H9 (cell line): Measurements from ENCODE around the gene SLC22A17. TPM values are rescaled to one million over a fixed set of nuclear protein-coding genes. Genes with fewer than 3 reads are reported as not detected.
A peak's percentile ranks its signal among the peaks of the same experiment; 100 is the strongest.

Experiments
- DNase-seq: peaks from one replicate; pipeline ENCODE4 v3.0.0-alpha.2; 2017
- H2AFZ ChIP-seq: one replicate; pipeline ENCODE4 v1.6.1; 2013; ENCODE audit warnings: mild to moderate bottlenecking, low read length, control low read depth, moderate library complexity
- H2AK5ac ChIP-seq: 2 replicates; pipeline ENCODE4 v1.6.1; 2013; ENCODE audit warnings: low read length, control low read depth, mixed read lengths; ENCODE audit not compliant: insufficient read length
- H2BK120ac ChIP-seq: one replicate; pipeline ENCODE4 v1.6.1; 2013; ENCODE audit warnings: low read depth, mild to moderate bottlenecking, low read length, control low read depth, inconsistent platforms; ENCODE audit not compliant: poor library complexity, severe bottlenecking
- H2BK12ac ChIP-seq: 2 replicates; pipeline ENCODE4 v1.6.1; 2013; ENCODE audit warnings: low read length, control low read depth, mixed read lengths, low read depth; ENCODE audit not compliant: insufficient read length
- H2BK15ac ChIP-seq: 2 replicates; pipeline ENCODE4 v1.6.1; 2013; ENCODE audit warnings: low read depth, low read length, control low read depth
- H2BK20ac ChIP-seq: one replicate; pipeline ENCODE4 v1.6.1; 2013; ENCODE audit warnings: low read depth, mild to moderate bottlenecking, low read length, control low read depth, inconsistent platforms; ENCODE audit not compliant: poor library complexity, severe bottlenecking
- H2BK5ac ChIP-seq: 2 replicates; pipeline ENCODE4 v1.6.1; 2013; ENCODE audit warnings: low read length, control low read depth, mixed read lengths; ENCODE audit not compliant: insufficient read length
- H3K14ac ChIP-seq: 2 replicates; pipeline ENCODE4 v1.6.1; 2013; ENCODE audit warnings: low read length, control low read depth; ENCODE audit not compliant: insufficient read depth
- H3K18ac ChIP-seq: 2 replicates; pipeline ENCODE4 v1.6.1; 2013; ENCODE audit warnings: low read depth, mild to moderate bottlenecking, mixed read lengths, low read length, control low read depth; ENCODE audit not compliant: insufficient read length
- H3K23ac ChIP-seq: 2 replicates; pipeline ENCODE4 v1.6.1; 2013; ENCODE audit warnings: low read length, control low read depth, mixed read lengths, low read depth; ENCODE audit not compliant: insufficient read length
- H3K23me2 ChIP-seq: 2 replicates; pipeline ENCODE4 v1.6.1; 2013; ENCODE audit warnings: low read depth, mild to moderate bottlenecking, mixed read lengths, low read length, control low read depth; ENCODE audit not compliant: insufficient read length, poor library complexity, severe bottlenecking
- H3K27ac ChIP-seq: 2 replicates; pipeline ENCODE4 v1.5.1; 2013; ENCODE audit warnings: low read length, control low read depth, mixed read lengths, low read depth; ENCODE audit not compliant: insufficient read length
- H3K27me3 ChIP-seq: 2 replicates; pipeline ENCODE4 v1.6.1; 2013; ENCODE audit warnings: low read length, control low read depth, inconsistent platforms; ENCODE audit not compliant: insufficient read depth
- H3K4ac ChIP-seq: 2 replicates; pipeline ENCODE4 v1.6.1; 2013; ENCODE audit warnings: low read depth, mild to moderate bottlenecking, control low read depth, inconsistent platforms, low read length, moderate library complexity
- H3K4me1 ChIP-seq: 2 replicates; pipeline ENCODE4 v1.6.1; 2013; ENCODE audit warnings: low read length, control low read depth, inconsistent platforms; ENCODE audit not compliant: insufficient read depth
- H3K4me2 ChIP-seq: 2 replicates; pipeline ENCODE4 v1.6.1; 2013; ENCODE audit warnings: low read length, control low read depth, mixed read lengths; ENCODE audit not compliant: insufficient read length, insufficient read depth
- H3K56ac ChIP-seq: 2 replicates; pipeline ENCODE4 v1.6.1; 2013; ENCODE audit warnings: low read depth, mild to moderate bottlenecking, mixed read lengths, low read length, control low read depth; ENCODE audit not compliant: insufficient read length
- H3K79me1 ChIP-seq: 2 replicates; pipeline ENCODE4 v1.6.1; 2013; ENCODE audit warnings: low read depth, mild to moderate bottlenecking, moderate library complexity, low read length, control low read depth, inconsistent platforms; ENCODE audit not compliant: insufficient read depth, poor library complexity, severe bottlenecking
- H3K79me2 ChIP-seq: 2 replicates; pipeline ENCODE4 v1.6.1; 2013; ENCODE audit warnings: low read length, control low read depth, inconsistent platforms; ENCODE audit not compliant: insufficient read depth
- H3K9ac ChIP-seq: 2 replicates; pipeline ENCODE4 v1.6.1; 2013; ENCODE audit warnings: low read length, control low read depth, mixed read lengths; ENCODE audit not compliant: insufficient read length; ENCODE audit errors: extremely low read depth
- H3K9me3 ChIP-seq: one replicate; pipeline ENCODE4 v1.6.1; 2013; ENCODE audit warnings: low read depth, low read length, inconsistent platforms; ENCODE audit not compliant: control insufficient read depth
- H3T11ph ChIP-seq: one replicate; pipeline ENCODE4 v1.6.1; 2013; ENCODE audit warnings: mild to moderate bottlenecking, low read length, control low read depth, inconsistent platforms
- H4K20me1 ChIP-seq: one replicate; pipeline ENCODE4 v1.6.1; 2013; ENCODE audit not compliant: control insufficient read depth, insufficient read length, insufficient read depth
- H4K5ac ChIP-seq: 2 replicates; pipeline ENCODE4 v1.6.1; 2013; ENCODE audit warnings: low read depth, mild to moderate bottlenecking, mixed read lengths, low read length, control low read depth; ENCODE audit not compliant: insufficient read length
- H4K8ac ChIP-seq: replicated peaks from 2 replicates; pipeline ENCODE4 v1.6.1; 2013; ENCODE audit warnings: low read length, control low read depth, mixed read lengths, low read depth; ENCODE audit not compliant: insufficient read length
- H4K91ac ChIP-seq: 2 replicates; pipeline ENCODE4 v1.6.1; 2013; ENCODE audit warnings: low read depth, mild to moderate bottlenecking, moderate library complexity, mixed read lengths, low read length, control low read depth; ENCODE audit not compliant: insufficient read length
- H3K27ac Mint-ChIP-seq, 3 experiments: 2 replicates in 2 of 3; 3 replicates in 1 of 3; pipeline ENCODE4 v1.8.0; 2020 to 2021; ENCODE audit warnings: mixed read lengths in 3 of 3, mild to moderate bottlenecking in 1 of 3, moderate library complexity in 1 of 3
- H3K27me3 Mint-ChIP-seq: 2 replicates; pipeline ENCODE4 v1.8.0; 2021; ENCODE audit warnings: low read depth, mild to moderate bottlenecking, moderate library complexity, mixed read lengths
- H3K36me3 Mint-ChIP-seq, 3 experiments: 2 replicates in 2 of 3; 3 replicates in 1 of 3; pipeline ENCODE4 v1.8.0; 2020 to 2021; ENCODE audit warnings: low read depth in 3 of 3, mixed read lengths in 3 of 3; ENCODE audit not compliant: insufficient read depth in 1 of 3
- H3K4me1 Mint-ChIP-seq, 2 experiments: 2 replicates each; pipeline ENCODE4 v1.8.0; 2020; ENCODE audit warnings: mixed read lengths in 2 of 2
- H3K4me3 Mint-ChIP-seq, 2 experiments: 2 replicates in 1 of 2; 3 replicates in 1 of 2; pipeline ENCODE4 v1.8.0; 2020 to 2021; ENCODE audit warnings: mild to moderate bottlenecking in 2 of 2, mixed read lengths in 2 of 2, moderate library complexity in 1 of 2
- H3K9me3 Mint-ChIP-seq, 2 experiments: 2 replicates in 1 of 2; 3 replicates in 1 of 2; pipeline ENCODE4 v1.8.0; 2020; ENCODE audit warnings: mild to moderate bottlenecking in 2 of 2, mixed read lengths in 2 of 2, moderate library complexity in 1 of 2
- WGBS: extraction: QIAGEN DNeasy Blood & Tissue Kit; methylation state at CpG from one replicate; pipeline ENCODE4 v1.1.7; 2013; ENCODE audit warnings: missing lambda C conversion rate, low lambda C conversion rate, mixed read lengths; ENCODE audit not compliant: insufficient read length; ENCODE audit errors: extremely low coverage; 5-methylcytosine and 5-hydroxymethylcytosine counted together
- total RNA-seq: library from RNA; stranded (reverse); gene quantifications from 2 replicates; pipeline ENCODE4 v1.2.1, GENCODE V29; 2021
- TF ChIP-seq, protein P1 (sequence below): fragments of 200-600 bp; sonication (generic); conservative IDR thresholded peaks from 3 replicates; pipeline ENCODE4 v1.8.0; 2021; ENCODE audit warnings: antibody characterized with exemption, mild to moderate bottlenecking

SLC22A17 gene
- total RNA-seq, 1 experiment from 2014 or later = 33.0 TPM

DNA sequence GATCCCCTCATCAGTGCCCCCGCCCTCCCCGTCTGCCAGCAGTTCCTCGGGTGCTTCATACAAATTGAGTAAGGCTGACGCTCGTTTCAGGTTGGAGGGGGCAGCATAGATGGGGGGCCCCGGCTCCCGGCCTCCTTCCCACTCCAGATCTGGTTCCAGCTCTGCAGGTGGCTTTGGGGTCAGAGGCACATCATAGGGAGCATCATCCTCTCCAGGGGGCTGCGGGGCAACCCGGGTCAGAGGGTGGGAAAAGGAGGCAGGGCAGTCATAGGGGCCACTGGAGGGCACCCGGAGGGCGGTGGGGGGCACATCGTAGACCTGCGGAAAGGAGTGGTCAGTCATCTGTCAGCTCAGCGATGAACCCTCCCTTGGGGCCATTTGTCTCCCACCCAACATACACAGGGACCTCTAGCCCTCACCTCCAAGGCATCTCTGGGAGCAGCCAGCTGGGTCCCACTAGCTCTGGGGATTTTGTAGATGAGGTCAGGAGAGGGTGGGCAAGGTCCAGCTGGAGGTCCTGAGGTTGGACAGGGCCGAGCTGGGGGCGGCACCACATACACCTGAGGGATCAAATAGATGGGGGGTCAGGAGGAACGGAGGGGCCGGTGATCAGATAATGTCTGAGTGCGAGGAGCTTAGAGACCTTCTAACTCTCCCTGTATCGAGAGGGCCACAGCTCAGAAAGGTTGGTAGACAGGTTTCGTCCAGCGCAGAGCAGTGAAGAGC lies 7.2 kb upstream of the SLC22A17 start:
- peaks cover 4% of the 10 kb centered on the region; the same call in 1 of the 2 replicates for H3K4me1 ChIP-seq
- H3K79me2 ChIP-seq = no peaks in the 10 kb centered on the region
- H3K27me3 ChIP-seq = no peaks in the 10 kb centered on the region; the same call in 1 of the 2 replicates
- H4K20me1 ChIP-seq = no peaks in the 10 kb centered on the region
- peaks cover 10% of the 10 kb centered on the region for H3K23me2 ChIP-seq
- H3K23ac ChIP-seq = no peak overlapping the region
- peak overlapping the region in 1 of 3 experiments; percentile 67; a peak in 1 of 7 replicates for H3K27ac Mint-ChIP-seq
- H2BK15ac ChIP-seq = no peak overlapping the region
- no peak overlapping the region for H4K91ac ChIP-seq
- no peak overlapping the region for H2AFZ ChIP-seq
- no peak overlapping the region for H2AK5ac ChIP-seq
- H3K14ac ChIP-seq = no peak overlapping the region
- H3K4ac ChIP-seq = no peak overlapping the region
- WGBS = no CpG with 5 or more reads among the region's 22 CpGs
- peaks cover 8% of the 10 kb centered on the region for H3K27me3 Mint-ChIP-seq
- peaks cover 23 to 28% of the 10 kb centered on the region in 2 experiments for H3K4me1 Mint-ChIP-seq
- no peak for DNase-seq
- no peak overlapping the region for H3K4me3 Mint-ChIP-seq
- no peak overlapping the region for H3T11ph ChIP-seq
- H2BK20ac ChIP-seq = no peak overlapping the region
- H3K79me1 ChIP-seq = no peaks in the 10 kb centered on the region
- no peak overlapping the region for H3K27ac ChIP-seq
- H2BK5ac ChIP-seq = no peak overlapping the region
- no peak overlapping the region for H3K9ac ChIP-seq
- no peaks in the 10 kb centered on the region for H3K9me3 ChIP-seq
- no peak overlapping the region for H4K5ac ChIP-seq
- H4K8ac ChIP-seq = no peak overlapping the region
- no peak overlapping the region for H3K56ac ChIP-seq
- no peak overlapping the region for H2BK120ac ChIP-seq
- H3K4me2 ChIP-seq = no peak overlapping the region
- TF ChIP-seq, protein P1, sequence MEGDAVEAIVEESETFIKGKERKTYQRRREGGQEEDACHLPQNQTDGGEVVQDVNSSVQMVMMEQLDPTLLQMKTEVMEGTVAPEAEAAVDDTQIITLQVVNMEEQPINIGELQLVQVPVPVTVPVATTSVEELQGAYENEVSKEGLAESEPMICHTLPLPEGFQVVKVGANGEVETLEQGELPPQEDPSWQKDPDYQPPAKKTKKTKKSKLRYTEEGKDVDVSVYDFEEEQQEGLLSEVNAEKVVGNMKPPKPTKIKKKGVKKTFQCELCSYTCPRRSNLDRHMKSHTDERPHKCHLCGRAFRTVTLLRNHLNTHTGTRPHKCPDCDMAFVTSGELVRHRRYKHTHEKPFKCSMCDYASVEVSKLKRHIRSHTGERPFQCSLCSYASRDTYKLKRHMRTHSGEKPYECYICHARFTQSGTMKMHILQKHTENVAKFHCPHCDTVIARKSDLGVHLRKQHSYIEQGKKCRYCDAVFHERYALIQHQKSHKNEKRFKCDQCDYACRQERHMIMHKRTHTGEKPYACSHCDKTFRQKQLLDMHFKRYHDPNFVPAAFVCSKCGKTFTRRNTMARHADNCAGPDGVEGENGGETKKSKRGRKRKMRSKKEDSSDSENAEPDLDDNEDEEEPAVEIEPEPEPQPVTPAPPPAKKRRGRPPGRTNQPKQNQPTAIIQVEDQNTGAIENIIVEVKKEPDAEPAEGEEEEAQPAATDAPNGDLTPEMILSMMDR = no peak
- H3K9me3 Mint-ChIP-seq = no peaks in the 10 kb centered on the region; a peak in 1 of 5 replicates
- H3K36me3 Mint-ChIP-seq = peaks cover 21 to 58% (median 43%) of the 10 kb centered on the region in 3 experiments
- no peak overlapping the region for H3K18ac ChIP-seq
- no peak overlapping the region for H2BK12ac ChIP-seq
